ENCODE data around the gene PDCD1. TPM values are rescaled to one million over a fixed set of nuclear protein-coding genes. Genes with fewer than 3 reads are reported as not detected.

Gene PDCD1
- total and polyA plus RNA-seq, 2 of the 13 experiments (the other 11 are each of a cell fraction or from before 2014, with no cell fraction given), result 0.04 TPM; not detected in 1

DNA sequence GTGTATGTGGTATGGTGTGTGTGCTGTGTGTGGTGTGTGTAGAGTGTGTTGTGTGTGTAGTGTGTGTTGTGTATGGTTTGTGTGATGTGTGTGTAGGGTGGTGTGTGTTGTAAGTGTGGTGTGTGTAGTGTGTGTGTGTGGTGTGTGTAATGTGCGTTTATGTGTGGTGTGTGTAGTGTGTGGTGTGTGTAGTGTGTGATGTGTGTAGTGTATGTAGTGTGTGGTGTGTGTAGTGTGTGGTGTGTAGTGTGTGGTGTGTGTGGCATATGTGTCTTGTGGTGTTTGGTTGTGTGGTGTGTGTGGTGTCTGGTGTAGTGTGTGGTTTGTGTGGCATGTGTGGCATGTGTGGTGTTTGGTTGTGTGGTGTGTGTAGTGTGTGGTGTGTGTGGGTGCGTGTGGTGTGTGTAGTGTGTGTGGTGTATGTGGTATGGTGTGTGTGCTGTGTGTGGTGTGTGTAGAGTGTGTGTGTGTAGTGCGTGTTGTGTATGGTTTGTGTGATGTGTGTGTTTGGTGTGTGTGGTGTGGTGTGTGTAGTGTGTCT is 6.8 kb upstream of the PDCD1 start:
- no peak overlapping the region for H3K9ac ChIP-seq (ENCODE audit: insufficient read depth, low read depth, low read length)
- no peak overlapping the region for H3K4me2 ChIP-seq (ENCODE audit: low read depth, low read length)
- H4K20me1 ChIP-seq (ENCODE audit: insufficient read depth, low read length), result 0 out of 2 replicates have a peak, but pooled peaks cover 5% of the 10 kb centered on the region
- no peaks in the 10 kb centered on the region for H3K36me3 ChIP-seq (replicated peaks in 1 of 2; ENCODE audit: control insufficient read depth in 1 of 2, insufficient read depth in 2 of 2, low read length in 2 of 2)
- BruUV-seq (replicated peaks), result no TSS peak
- in situ Hi-C loops (cut with HindIII; ENCODE audit: extremely low pct_ligation_motif_present, low pct_unique_long_range_greater_than_20kb) (no loop called here), intact Hi-C loops (cut with micrococcal nuclease; ENCODE audit: unreplicated experiment) (no loop called here)
- ChIA-PET POLR2A (no interaction called here), CTCF (ENCODE audit: low intra/inter-chr PET ratio, low total read pairs) (no interaction called here)
- no peaks in the 10 kb centered on the region for H3K4me1 ChIP-seq (ENCODE audit: insufficient read depth, low read length)
- no peak for ATAC-seq
- H3K27ac ChIP-seq (ENCODE audit: extremely low read length, insufficient read depth, low read length), result no peak overlapping the region
- 36% methylated on average over 3 of the region's 3 CpGs for WGBS (ENCODE audit: low lambda C conversion rate)
- no peaks in the 10 kb centered on the region for H3K9me3 ChIP-seq (ENCODE audit: low read length)
- H2AFZ ChIP-seq (ENCODE audit: low read length), result no peak overlapping the region
- no peak overlapping the region for H3K4me3 ChIP-seq (replicated peaks in 1 of 3; ENCODE audit: insufficient read depth in 1 of 3, low read depth in 2 of 3, low read length in 3 of 3)
- no peaks in the 10 kb centered on the region for H3K79me2 ChIP-seq (ENCODE audit: insufficient read depth, low read length)
- H3K27me3 ChIP-seq (ENCODE audit: control insufficient read depth in 1 of 2, insufficient read depth in 2 of 2, low read length in 2 of 2), result peaks cover 13 to 85% of the 10 kb centered on the region in 2 experiments; a peak in 4 of 5 replicates
- FAIRE-seq, result no peak
- no peak for DNase-seq (ENCODE audit: low spot score)
- no peak for TF ChIP-seq ZNF446 (CRISPR knock-in tag; IDR thresholded peaks at IDR 0.05)
- peak; percentile 49; the same call in 1 of the 2 replicates for TF ChIP-seq CHD4 (IDR thresholded peaks at IDR 0.05; ENCODE audit: borderline replicate concordance, low read length)
- peak; percentile 6; the same call in 1 of the 2 replicates for TF ChIP-seq ZNF788 (CRISPR knock-in tag; IDR thresholded peaks at IDR 0.05; ENCODE audit: borderline replicate concordance)
- TF ChIP-seq ZFX (CRISPR knock-in tag; IDR thresholded peaks at IDR 0.05; ENCODE audit: low read depth), result peak; percentile 26; the same call in 1 of the 2 replicates
- TF ChIP-seq LCORL (IDR thresholded peaks at IDR 0.05), result peak; percentile 19; the same call in 1 of the 2 replicates
- TF ChIP-seq LCORL (CRISPR knock-in tag; IDR thresholded peaks at IDR 0.05), result no peak
- no peak for TF ChIP-seq KLF9 (CRISPR knock-in tag; IDR thresholded peaks at IDR 0.05; ENCODE audit: low read depth)
- TF ChIP-seq GABPB1 (CRISPR knock-in tag; IDR thresholded peaks at IDR 0.05), result no peak
- TF ChIP-seq HOXA3 (CRISPR knock-in tag; IDR thresholded peaks at IDR 0.05), result no peak
- TF ChIP-seq AGO1 (IDR thresholded peaks at IDR 0.05; ENCODE audit: low read depth, low read length, poor library complexity, severe bottlenecking), result no peak
- no peak for TF ChIP-seq ZNF816 (CRISPR knock-in tag; IDR thresholded peaks at IDR 0.05; ENCODE audit: borderline replicate concordance)
- no peak for TF ChIP-seq ZNF546 (CRISPR knock-in tag; conservative IDR thresholded peaks at IDR 0.05)
- no peak for TF ChIP-seq ZNF652 (CRISPR knock-in tag; IDR thresholded peaks at IDR 0.05; ENCODE audit: borderline replicate concordance, low read depth)
- TF ChIP-seq YY1 (IDR thresholded peaks at IDR 0.05; ENCODE audit: insufficient read depth, insufficient replicate concordance, low read depth, low read length), result no peak
- TF ChIP-seq, protein P1, sequence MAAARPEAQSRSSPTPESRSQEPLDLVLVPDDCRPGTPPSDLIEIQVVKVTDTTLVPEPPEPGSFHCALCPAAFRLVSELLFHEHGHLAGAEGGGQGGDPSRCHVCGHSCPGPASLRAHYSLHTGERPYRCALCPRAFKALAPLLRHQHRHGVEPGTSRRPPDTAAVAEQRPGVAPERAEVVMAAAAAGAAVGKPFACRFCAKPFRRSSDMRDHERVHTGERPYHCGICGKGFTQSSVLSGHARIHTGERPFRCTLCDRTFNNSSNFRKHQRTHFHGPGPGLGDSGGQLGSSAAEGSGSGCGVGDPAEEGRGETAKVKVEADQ (CRISPR knock-in tag; IDR thresholded peaks at IDR 0.05; ENCODE audit: borderline replicate concordance), result no peak
- TF ChIP-seq ZNF790 (CRISPR knock-in tag; IDR thresholded peaks at IDR 0.05; ENCODE audit: borderline replicate concordance), result no peak
- TF ChIP-seq CHCHD3 (CRISPR knock-in tag; IDR thresholded peaks at IDR 0.05), result peak; percentile 55; the same call in 1 of the 2 replicates
- TF ChIP-seq RAD51 (IDR thresholded peaks at IDR 0.05; ENCODE audit: borderline replicate concordance), result 0 out of 2 replicates have a peak, but pooled peaks have one; percentile 21
- TF ChIP-seq, protein P2, sequence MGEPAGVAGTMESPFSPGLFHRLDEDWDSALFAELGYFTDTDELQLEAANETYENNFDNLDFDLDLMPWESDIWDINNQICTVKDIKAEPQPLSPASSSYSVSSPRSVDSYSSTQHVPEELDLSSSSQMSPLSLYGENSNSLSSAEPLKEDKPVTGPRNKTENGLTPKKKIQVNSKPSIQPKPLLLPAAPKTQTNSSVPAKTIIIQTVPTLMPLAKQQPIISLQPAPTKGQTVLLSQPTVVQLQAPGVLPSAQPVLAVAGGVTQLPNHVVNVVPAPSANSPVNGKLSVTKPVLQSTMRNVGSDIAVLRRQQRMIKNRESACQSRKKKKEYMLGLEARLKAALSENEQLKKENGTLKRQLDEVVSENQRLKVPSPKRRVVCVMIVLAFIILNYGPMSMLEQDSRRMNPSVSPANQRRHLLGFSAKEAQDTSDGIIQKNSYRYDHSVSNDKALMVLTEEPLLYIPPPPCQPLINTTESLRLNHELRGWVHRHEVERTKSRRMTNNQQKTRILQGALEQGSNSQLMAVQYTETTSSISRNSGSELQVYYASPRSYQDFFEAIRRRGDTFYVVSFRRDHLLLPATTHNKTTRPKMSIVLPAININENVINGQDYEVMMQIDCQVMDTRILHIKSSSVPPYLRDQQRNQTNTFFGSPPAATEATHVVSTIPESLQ (CRISPR knock-in tag; conservative IDR thresholded peaks at IDR 0.05), result no peak
- TF ChIP-seq ZNF263 (CRISPR knock-in tag; IDR thresholded peaks at IDR 0.05), result no peak
- TF ChIP-seq, protein P3, sequence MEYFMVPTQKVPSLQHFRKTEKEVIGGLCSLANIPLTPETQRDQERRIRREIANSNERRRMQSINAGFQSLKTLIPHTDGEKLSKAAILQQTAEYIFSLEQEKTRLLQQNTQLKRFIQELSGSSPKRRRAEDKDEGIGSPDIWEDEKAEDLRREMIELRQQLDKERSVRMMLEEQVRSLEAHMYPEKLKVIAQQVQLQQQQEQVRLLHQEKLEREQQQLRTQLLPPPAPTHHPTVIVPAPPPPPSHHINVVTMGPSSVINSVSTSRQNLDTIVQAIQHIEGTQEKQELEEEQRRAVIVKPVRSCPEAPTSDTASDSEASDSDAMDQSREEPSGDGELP (IDR thresholded peaks at IDR 0.05; ENCODE audit: borderline replicate concordance, low read depth), result no peak
- peak; percentile 14; the same call in 1 of the 2 replicates for TF ChIP-seq ATF7 (IDR thresholded peaks at IDR 0.05)
- no peak for TF ChIP-seq ATF7 (CRISPR knock-in tag; IDR thresholded peaks at IDR 0.05)
- 0 out of 2 replicates have a peak, but pooled peaks have one; percentile 31 for TF ChIP-seq ZFYVE20 (CRISPR knock-in tag; IDR thresholded peaks at IDR 0.05; ENCODE audit: borderline replicate concordance, low read depth)
